ENCODE data around the gene GALNT10. TPM values are rescaled to one million over a fixed set of nuclear protein-coding genes. Genes with fewer than 3 reads are reported as not detected.

Gene GALNT10
- total and polyA plus RNA-seq, 2 of the 8 experiments (the other 6 are each of a cell fraction or from before 2014, with no cell fraction given): 4.6 to 15.5 TPM

DNA sequence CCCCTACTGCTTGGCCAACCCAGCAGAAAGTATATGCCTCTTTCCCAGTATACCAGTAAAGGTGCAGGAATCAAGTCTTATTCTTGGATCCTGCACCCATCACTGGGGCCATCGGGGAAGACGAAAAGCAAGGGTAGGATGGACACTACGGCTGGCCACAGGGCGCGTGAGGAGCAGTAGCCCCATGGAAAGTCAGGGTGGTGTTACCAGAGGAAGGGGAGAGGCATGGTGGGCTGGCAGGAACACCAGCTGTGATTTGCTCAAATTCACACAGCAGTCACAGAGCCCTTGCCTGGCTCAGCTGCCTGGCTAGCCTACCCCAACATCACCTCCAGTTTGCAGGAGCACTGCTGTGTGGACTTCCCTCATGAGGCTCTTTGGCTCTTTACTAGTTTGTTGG lies 220.8 kb downstream of the GALNT10 start (continued):
- no peak for TF ChIP-seq RNF2 (IDR thresholded peaks at IDR 0.05; ENCODE audit: borderline replicate concordance, low read depth, low read length, missing control alignments, poor library complexity, severe bottlenecking)
